Calu3 (cell line): ENCODE results near the gene CHN2. TPM values are rescaled to one million over a fixed set of nuclear protein-coding genes. Genes with fewer than 3 reads are reported as not detected.

ENCODE experiments used
- BruUV-seq: library from RNA; stranded (reverse); fragments of 400-500 nt; replicated peaks from 2 replicates; lab custom pipeline; 2021; lab: Mats Ljungman, UMichigan
- CTCF ChIA-PET: fragments of 300-600 bp; sonication (Branson Sonifier 250); formaldehyde crosslinking; loops from one replicate; lab custom pipeline; 2022; ENCODE audit warnings: antibody characterized with exemption; lab: Charles Lee
- DNase-seq: peaks from one replicate; pipeline ENCODE4 v3.0.0; 2022
- H3K27ac Mint-ChIP-seq: one replicate; pipeline ENCODE4 v1.8.0; 2022; ENCODE audit warnings: mixed read lengths; ENCODE audit not compliant: unreplicated experiment
- H3K27me3 Mint-ChIP-seq: one replicate; pipeline ENCODE4 v1.8.0; 2022; ENCODE audit warnings: mixed read lengths; ENCODE audit not compliant: unreplicated experiment
- H3K36me3 Mint-ChIP-seq: one replicate; pipeline ENCODE4 v1.8.0; 2022; ENCODE audit warnings: mild to moderate bottlenecking, moderate library complexity, mixed read lengths; ENCODE audit not compliant: insufficient read depth, unreplicated experiment
- H3K4me1 Mint-ChIP-seq: one replicate; pipeline ENCODE4 v1.8.0; 2022; ENCODE audit warnings: mild to moderate bottlenecking, low read depth, mixed read lengths; ENCODE audit not compliant: unreplicated experiment
- H3K4me3 Mint-ChIP-seq: one replicate; pipeline ENCODE4 v1.8.0; 2022; ENCODE audit warnings: mild to moderate bottlenecking, low read depth, moderate library complexity, mixed read lengths; ENCODE audit not compliant: unreplicated experiment
- H3K9me3 Mint-ChIP-seq: one replicate; pipeline ENCODE4 v1.8.0; 2022; ENCODE audit warnings: low read depth, mixed read lengths; ENCODE audit not compliant: unreplicated experiment
- CTCF ChIP-seq: fragments of 200-600 bp; IDR thresholded peaks from one replicate; pipeline ENCODE4 v1.8.0; 2022; ENCODE audit warnings: antibody characterized with exemption; ENCODE audit not compliant: unreplicated experiment
- intact Hi-C: fragments of 100-400 bp; cut with micrococcal nuclease; formaldehyde crosslinking; loops from one replicate; pipeline ENCODE4 v1.10.0; 2022; ENCODE audit not compliant: unreplicated experiment
- total RNA-seq: library from RNA; stranded (reverse); gene quantifications from 2 replicates; pipeline ENCODE4 v1.2.3, GENCODE V29; 2022

CHN2 gene
- total RNA-seq, 1 experiment from 2014 or later, result 12.4 TPM

GRCh38 chr7:29363636-29364425, 169.3 kb downstream of the CHN2 start:
- H3K9me3 Mint-ChIP-seq, result no peaks in the 10 kb centered on the region
- H3K4me1 Mint-ChIP-seq, result no peaks in the 10 kb centered on the region
- no peaks in the 10 kb centered on the region for H3K36me3 Mint-ChIP-seq
- no peak overlapping the region for H3K27ac Mint-ChIP-seq
- intact Hi-C loops, result no loop called here
- TF ChIP-seq CTCF, result no peak
- CTCF ChIA-PET, result interaction anchor here (1.2 kb wide), 1 partner anchor 12 kb away, joined by 3 read pairs; no protein-coding TSS in a partner anchor
- no peak for DNase-seq
- no TSS peak for BruUV-seq
- H3K27me3 Mint-ChIP-seq, result no peaks in the 10 kb centered on the region
- no peak overlapping the region for H3K4me3 Mint-ChIP-seq

- CTCF ChIA-PET, result no interaction called here
- Mint-ChIP-seq H3K27me3 (no peaks in the 10 kb centered on the region), H3K9me3 (no peaks in the 10 kb centered on the region), H3K27ac (no peak overlapping the region), H3K4me3 (no peak overlapping the region), H3K36me3 (no peaks in the 10 kb centered on the region), H3K4me1 (no peaks in the 10 kb centered on the region)
- BruUV-seq, result no TSS peak
- DNase-seq, result no peak
- TF ChIP-seq CTCF, result no peak
- intact Hi-C loops, result no loop called here
Measured at GRCh38 chr7:29364661-29365060, 170.1 kb downstream of the CHN2 start.

- H3K9me3 Mint-ChIP-seq, result no peaks in the 10 kb centered on the region
- H3K4me3 Mint-ChIP-seq, result no peak overlapping the region
- CTCF ChIA-PET, result no interaction called here
- intact Hi-C loops, result no loop called here
- H3K27ac Mint-ChIP-seq, result no peak overlapping the region
- BruUV-seq, result no TSS peak
- peaks cover 7% of the 10 kb centered on the region for H3K4me1 Mint-ChIP-seq
- no peak for DNase-seq
- H3K27me3 Mint-ChIP-seq, result no peaks in the 10 kb centered on the region
- peaks cover 1% of the 10 kb centered on the region for H3K36me3 Mint-ChIP-seq
- TF ChIP-seq CTCF, result no peak
Measured at GRCh38 chr7:29365423-29365822, 170.8 kb downstream of the CHN2 start.

- no peaks in the 10 kb centered on the region for H3K9me3 Mint-ChIP-seq
Measured at GRCh38 chr7:29367784-29368183, 173.2 kb downstream of the CHN2 start.

More at GRCh38 chr7:29367784-29368183, 173.2 kb downstream of the CHN2 start:
- no peak overlapping the region for H3K27ac Mint-ChIP-seq
- CTCF ChIA-PET, result no interaction called here
- no TSS peak for BruUV-seq
- H3K4me3 Mint-ChIP-seq, result no peak overlapping the region
- no peaks in the 10 kb centered on the region for H3K27me3 Mint-ChIP-seq
- no peak for TF ChIP-seq CTCF
- peaks cover 4% of the 10 kb centered on the region for H3K36me3 Mint-ChIP-seq
- peaks cover 27% of the 10 kb centered on the region for H3K4me1 Mint-ChIP-seq
- intact Hi-C loops, result no loop called here
- no peak for DNase-seq
